ENCODE results near the gene SLC4A7. TPM values are rescaled to one million over a fixed set of nuclear protein-coding genes. Genes with fewer than 3 reads are reported as not detected.

SLC4A7 gene
- total RNA-seq, 1 experiment from 2014 or later = 90.8 TPM

DNA sequence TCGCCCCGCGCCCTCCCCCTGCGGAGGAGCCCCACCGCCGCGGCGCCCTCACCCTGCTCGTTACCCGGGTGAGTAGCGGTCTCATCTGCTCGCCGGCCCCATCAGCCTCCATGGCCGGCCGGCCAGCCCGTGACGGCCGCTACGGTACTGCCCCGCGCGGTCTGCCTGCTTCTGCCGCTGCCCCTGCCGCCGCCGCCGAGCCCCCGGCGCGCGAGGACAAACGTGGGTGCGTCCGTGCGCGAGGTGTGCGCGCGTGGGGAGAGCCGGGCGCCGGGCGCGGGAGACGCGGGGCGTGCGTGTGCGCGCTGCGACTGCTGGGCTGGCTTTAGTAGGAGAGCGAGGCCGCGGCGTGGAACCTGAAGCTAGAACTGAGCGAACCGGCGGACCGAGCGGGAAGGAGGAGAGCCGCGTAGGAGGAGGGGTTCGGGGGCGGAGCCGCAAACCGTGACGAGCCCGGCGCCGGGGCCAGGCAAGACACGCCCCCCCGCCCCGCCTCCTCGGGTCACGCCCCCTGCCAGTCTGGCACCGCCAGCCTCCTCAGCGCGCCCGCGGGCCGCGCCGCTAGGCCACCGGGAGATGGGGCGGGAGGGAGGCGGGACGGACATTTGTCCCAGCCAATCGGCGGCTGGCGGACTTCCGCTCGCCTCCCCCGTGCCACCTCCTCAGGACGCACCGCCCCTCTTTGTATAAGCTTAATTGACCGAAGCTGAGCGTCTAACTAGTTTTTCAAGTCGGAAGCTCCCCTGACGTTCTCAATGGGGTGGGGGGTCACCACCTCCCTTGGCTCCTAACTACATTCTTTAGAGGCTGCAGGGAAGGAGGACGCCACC lies at the start of gene SLC4A7 (continued):
- no peak for TF ChIP-seq ZNF219 (CRISPR knock-in tag; IDR thresholded peaks at IDR 0.05; ENCODE audit: borderline replicate concordance)
- TF ChIP-seq, protein P1, sequence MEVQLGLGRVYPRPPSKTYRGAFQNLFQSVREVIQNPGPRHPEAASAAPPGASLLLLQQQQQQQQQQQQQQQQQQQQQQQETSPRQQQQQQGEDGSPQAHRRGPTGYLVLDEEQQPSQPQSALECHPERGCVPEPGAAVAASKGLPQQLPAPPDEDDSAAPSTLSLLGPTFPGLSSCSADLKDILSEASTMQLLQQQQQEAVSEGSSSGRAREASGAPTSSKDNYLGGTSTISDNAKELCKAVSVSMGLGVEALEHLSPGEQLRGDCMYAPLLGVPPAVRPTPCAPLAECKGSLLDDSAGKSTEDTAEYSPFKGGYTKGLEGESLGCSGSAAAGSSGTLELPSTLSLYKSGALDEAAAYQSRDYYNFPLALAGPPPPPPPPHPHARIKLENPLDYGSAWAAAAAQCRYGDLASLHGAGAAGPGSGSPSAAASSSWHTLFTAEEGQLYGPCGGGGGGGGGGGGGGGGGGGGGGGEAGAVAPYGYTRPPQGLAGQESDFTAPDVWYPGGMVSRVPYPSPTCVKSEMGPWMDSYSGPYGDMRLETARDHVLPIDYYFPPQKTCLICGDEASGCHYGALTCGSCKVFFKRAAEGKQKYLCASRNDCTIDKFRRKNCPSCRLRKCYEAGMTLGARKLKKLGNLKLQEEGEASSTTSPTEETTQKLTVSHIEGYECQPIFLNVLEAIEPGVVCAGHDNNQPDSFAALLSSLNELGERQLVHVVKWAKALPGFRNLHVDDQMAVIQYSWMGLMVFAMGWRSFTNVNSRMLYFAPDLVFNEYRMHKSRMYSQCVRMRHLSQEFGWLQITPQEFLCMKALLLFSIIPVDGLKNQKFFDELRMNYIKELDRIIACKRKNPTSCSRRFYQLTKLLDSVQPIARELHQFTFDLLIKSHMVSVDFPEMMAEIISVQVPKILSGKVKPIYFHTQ (CRISPR knock-in tag; IDR thresholded peaks at IDR 0.05) = no peak
- peak; percentile 57; the same call in 1 of the 2 replicates for TF ChIP-seq TCF7 (CRISPR knock-in tag; IDR thresholded peaks at IDR 0.05; ENCODE audit: low read depth)
- TF ChIP-seq NR2C2 (CRISPR knock-in tag; IDR thresholded peaks at IDR 0.05) = no peak
- peak; percentile 46; the same call in 1 of the 2 replicates for TF ChIP-seq FOXK1 (CRISPR knock-in tag; IDR thresholded peaks at IDR 0.05)
- TF ChIP-seq ZNF121 (CRISPR knock-in tag; IDR thresholded peaks at IDR 0.05) = no peak
- TF ChIP-seq, protein P2, sequence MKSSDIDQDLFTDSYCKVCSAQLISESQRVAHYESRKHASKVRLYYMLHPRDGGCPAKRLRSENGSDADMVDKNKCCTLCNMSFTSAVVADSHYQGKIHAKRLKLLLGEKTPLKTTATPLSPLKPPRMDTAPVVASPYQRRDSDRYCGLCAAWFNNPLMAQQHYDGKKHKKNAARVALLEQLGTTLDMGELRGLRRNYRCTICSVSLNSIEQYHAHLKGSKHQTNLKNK (CRISPR knock-in tag; IDR thresholded peaks at IDR 0.05) = no peak
- no peak for TF ChIP-seq ATF3 (CRISPR knock-in tag; conservative IDR thresholded peaks at IDR 0.05)
- peak; percentile 44; the same call in 1 of the 2 replicates for TF ChIP-seq CBFB (CRISPR knock-in tag; IDR thresholded peaks at IDR 0.05; ENCODE audit: low read depth)
- peak; percentile 80; the same call in 1 of the 2 replicates for TF ChIP-seq ETV6 (CRISPR knock-in tag; IDR thresholded peaks at IDR 0.05)
- TF ChIP-seq, protein P3, sequence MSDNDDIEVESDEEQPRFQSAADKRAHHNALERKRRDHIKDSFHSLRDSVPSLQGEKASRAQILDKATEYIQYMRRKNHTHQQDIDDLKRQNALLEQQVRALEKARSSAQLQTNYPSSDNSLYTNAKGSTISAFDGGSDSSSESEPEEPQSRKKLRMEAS (CRISPR knock-in tag; IDR thresholded peaks at IDR 0.05) = no peak
- 0 out of 2 replicates have a peak, but pooled peaks have one; percentile 15 for TF ChIP-seq PRRX2 (CRISPR knock-in tag; IDR thresholded peaks at IDR 0.05)
- no peak for TF ChIP-seq TEAD4 (CRISPR knock-in tag; IDR thresholded peaks at IDR 0.05)
- no peak for TF ChIP-seq ZNF423 (CRISPR knock-in tag; IDR thresholded peaks at IDR 0.05)
- TF ChIP-seq, protein P4, sequence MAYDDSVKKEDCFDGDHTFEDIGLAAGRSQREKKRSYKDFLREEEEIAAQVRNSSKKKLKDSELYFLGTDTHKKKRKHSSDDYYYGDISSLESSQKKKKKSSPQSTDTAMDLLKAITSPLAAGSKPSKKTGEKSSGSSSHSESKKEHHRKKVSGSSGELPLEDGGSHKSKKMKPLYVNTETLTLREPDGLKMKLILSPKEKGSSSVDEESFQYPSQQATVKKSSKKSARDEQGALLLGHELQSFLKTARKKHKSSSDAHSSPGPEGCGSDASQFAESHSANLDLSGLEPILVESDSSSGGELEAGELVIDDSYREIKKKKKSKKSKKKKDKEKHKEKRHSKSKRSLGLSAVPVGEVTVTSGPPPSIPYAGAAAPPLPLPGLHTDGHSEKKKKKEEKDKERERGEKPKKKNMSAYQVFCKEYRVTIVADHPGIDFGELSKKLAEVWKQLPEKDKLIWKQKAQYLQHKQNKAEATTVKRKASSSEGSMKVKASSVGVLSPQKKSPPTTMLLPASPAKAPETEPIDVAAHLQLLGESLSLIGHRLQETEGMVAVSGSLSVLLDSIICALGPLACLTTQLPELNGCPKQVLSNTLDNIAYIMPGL (CRISPR knock-in tag; IDR thresholded peaks at IDR 0.05) = peak; percentile 7; the same call in 1 of the 2 replicates
- TF ChIP-seq JAZF1 (CRISPR knock-in tag; IDR thresholded peaks at IDR 0.05) = no peak
- TF ChIP-seq KAT7 (CRISPR knock-in tag; IDR thresholded peaks at IDR 0.05; ENCODE audit: borderline replicate concordance) = peak; percentile 94
- peak; percentile 87; the same call in 1 of the 2 replicates for TF ChIP-seq FOXP1 (CRISPR knock-in tag; IDR thresholded peaks at IDR 0.05; ENCODE audit: borderline replicate concordance)
- TF ChIP-seq, protein P5, sequence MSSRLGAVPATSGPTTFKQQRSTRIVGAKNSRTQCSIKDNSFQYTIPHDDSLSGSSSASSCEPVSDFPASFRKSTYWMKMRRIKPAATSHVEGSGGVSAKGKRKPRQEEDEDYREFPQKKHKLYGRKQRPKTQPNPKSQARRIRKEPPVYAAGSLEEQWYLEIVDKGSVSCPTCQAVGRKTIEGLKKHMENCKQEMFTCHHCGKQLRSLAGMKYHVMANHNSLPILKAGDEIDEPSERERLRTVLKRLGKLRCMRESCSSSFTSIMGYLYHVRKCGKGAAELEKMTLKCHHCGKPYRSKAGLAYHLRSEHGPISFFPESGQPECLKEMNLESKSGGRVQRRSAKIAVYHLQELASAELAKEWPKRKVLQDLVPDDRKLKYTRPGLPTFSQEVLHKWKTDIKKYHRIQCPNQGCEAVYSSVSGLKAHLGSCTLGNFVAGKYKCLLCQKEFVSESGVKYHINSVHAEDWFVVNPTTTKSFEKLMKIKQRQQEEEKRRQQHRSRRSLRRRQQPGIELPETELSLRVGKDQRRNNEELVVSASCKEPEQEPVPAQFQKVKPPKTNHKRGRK (CRISPR knock-in tag; IDR thresholded peaks at IDR 0.05; ENCODE audit: borderline replicate concordance) = no peak
- peak; percentile 80; the same call in 1 of the 2 replicates for TF ChIP-seq TP53 (CRISPR knock-in tag; IDR thresholded peaks at IDR 0.05)
- no peak for TF ChIP-seq SMAD3 (CRISPR knock-in tag; IDR thresholded peaks at IDR 0.05; ENCODE audit: borderline replicate concordance)
- peak; percentile 56; the same call in 1 of the 2 replicates for TF ChIP-seq IRF1 (CRISPR knock-in tag; IDR thresholded peaks at IDR 0.05)
- TF ChIP-seq ZNF671 (CRISPR knock-in tag; IDR thresholded peaks at IDR 0.05) = no peak
- TF ChIP-seq, protein P6, sequence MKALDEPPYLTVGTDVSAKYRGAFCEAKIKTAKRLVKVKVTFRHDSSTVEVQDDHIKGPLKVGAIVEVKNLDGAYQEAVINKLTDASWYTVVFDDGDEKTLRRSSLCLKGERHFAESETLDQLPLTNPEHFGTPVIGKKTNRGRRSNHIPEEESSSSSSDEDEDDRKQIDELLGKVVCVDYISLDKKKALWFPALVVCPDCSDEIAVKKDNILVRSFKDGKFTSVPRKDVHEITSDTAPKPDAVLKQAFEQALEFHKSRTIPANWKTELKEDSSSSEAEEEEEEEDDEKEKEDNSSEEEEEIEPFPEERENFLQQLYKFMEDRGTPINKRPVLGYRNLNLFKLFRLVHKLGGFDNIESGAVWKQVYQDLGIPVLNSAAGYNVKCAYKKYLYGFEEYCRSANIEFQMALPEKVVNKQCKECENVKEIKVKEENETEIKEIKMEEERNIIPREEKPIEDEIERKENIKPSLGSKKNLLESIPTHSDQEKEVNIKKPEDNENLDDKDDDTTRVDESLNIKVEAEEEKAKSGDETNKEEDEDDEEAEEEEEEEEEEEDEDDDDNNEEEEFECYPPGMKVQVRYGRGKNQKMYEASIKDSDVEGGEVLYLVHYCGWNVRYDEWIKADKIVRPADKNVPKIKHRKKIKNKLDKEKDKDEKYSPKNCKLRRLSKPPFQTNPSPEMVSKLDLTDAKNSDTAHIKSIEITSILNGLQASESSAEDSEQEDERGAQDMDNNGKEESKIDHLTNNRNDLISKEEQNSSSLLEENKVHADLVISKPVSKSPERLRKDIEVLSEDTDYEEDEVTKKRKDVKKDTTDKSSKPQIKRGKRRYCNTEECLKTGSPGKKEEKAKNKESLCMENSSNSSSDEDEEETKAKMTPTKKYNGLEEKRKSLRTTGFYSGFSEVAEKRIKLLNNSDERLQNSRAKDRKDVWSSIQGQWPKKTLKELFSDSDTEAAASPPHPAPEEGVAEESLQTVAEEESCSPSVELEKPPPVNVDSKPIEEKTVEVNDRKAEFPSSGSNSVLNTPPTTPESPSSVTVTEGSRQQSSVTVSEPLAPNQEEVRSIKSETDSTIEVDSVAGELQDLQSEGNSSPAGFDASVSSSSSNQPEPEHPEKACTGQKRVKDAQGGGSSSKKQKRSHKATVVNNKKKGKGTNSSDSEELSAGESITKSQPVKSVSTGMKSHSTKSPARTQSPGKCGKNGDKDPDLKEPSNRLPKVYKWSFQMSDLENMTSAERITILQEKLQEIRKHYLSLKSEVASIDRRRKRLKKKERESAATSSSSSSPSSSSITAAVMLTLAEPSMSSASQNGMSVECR (CRISPR knock-in tag; IDR thresholded peaks at IDR 0.05; ENCODE audit: borderline replicate concordance) = no peak; the same call in 1 of the 2 replicates
- peak; percentile 59; the same call in 1 of the 2 replicates for TF ChIP-seq TEAD1 (CRISPR knock-in tag; IDR thresholded peaks at IDR 0.05)

Data from WTC11 (cell line).